ENCODE results near the gene NLRP9. TPM values are rescaled to one million over a fixed set of nuclear protein-coding genes. Genes with fewer than 3 reads are reported as not detected.

Gene NLRP9
- total and polyA plus RNA-seq, 2 of the 8 experiments (the other 6 are each of a cell fraction or from before 2014, with no cell fraction given), result not detected

GRCh38 chr19:55698256-55698655, 39.9 kb downstream of the NLRP9 start:
- ChIA-PET POLR2A (ENCODE audit: partially characterized antibody) (interaction anchor here (1.0 to 1.3 kb wide), 3 partner anchors 13 to 41 kb away, joined by 3 to 4 read pairs (median 3); no protein-coding TSS in a partner anchor), CTCF (ENCODE audit: partially characterized antibody) (interaction anchor here (1.2 kb wide), 1 partner anchor 14 kb away, joined by 4 read pairs; no protein-coding TSS in a partner anchor)
- no peak for FAIRE-seq
- Histone ChIP-seq H3K18ac (ENCODE audit: extremely low read depth, low read length) (no peak overlapping the region), H2AK5ac (ENCODE audit: low read depth, low read length) (no peak overlapping the region), H3K9ac (replicated peaks in 1 of 4; ENCODE audit: extremely low read depth in 1 of 4, low read depth in 3 of 4, low read length in 3 of 4) (no peak overlapping the region), H3K4me1 (replicated peaks in 1 of 4; ENCODE audit: control insufficient read depth in 3 of 4, insufficient read depth in 4 of 4, low read length in 3 of 4) (no peaks in the 10 kb centered on the region; a peak in 1 of 7 replicates), H3K4me2 (ENCODE audit: insufficient read depth in 1 of 2, low read depth in 2 of 2, low read length in 2 of 2) (no peak overlapping the region), H3K23me2 (ENCODE audit: low read depth, low read length) (no peaks in the 10 kb centered on the region), H4K20me1 (replicated peaks in 1 of 2; ENCODE audit: control insufficient read depth in 1 of 2, insufficient read depth in 2 of 2, low read length in 2 of 2) (peaks cover 0 to 4% of the 10 kb centered on the region in 2 experiments), H2BK20ac (ENCODE audit: low read length) (no peak overlapping the region), H3K9me3 (ENCODE audit: insufficient read depth in 2 of 2, low read depth in 1 of 2, low read length in 1 of 2) (peaks cover 0 to 7% of the 10 kb centered on the region in 2 experiments; a peak in 2 of 4 replicates), H2BK120ac (replicated peaks; ENCODE audit: low read depth, low read length) (no peak overlapping the region), H4K8ac (ENCODE audit: extremely low read depth, insufficient read depth, low read length) (no peak overlapping the region), H2BK12ac (ENCODE audit: low read depth, low read length) (no peak overlapping the region), H3K56ac (replicated peaks; ENCODE audit: insufficient read length, low read depth, low read length) (no peak overlapping the region), H3K27ac (ENCODE audit: low read depth, low read length) (no peak overlapping the region), H2BK15ac (ENCODE audit: low read length) (no peak overlapping the region), H3K4ac (replicated peaks; ENCODE audit: insufficient read length, low read depth, low read length) (no peak overlapping the region), H3K79me1 (ENCODE audit: low read depth, low read length) (no peaks in the 10 kb centered on the region), H3K27me3 (replicated peaks in 1 of 4; ENCODE audit: control insufficient read depth in 3 of 4, extremely low read depth in 1 of 4, insufficient read depth in 3 of 4, low read length in 3 of 4) (no peaks in the 10 kb centered on the region), H3K14ac (ENCODE audit: insufficient read length) (no peak overlapping the region), H3K4me3 (ENCODE audit: extremely low read depth in 1 of 4, insufficient read depth in 2 of 4, low read depth in 3 of 4, low read length in 4 of 4) (no peak overlapping the region), H2AFZ (ENCODE audit: low read length) (no peak overlapping the region), H3K23ac (ENCODE audit: insufficient read length) (no peak overlapping the region), H4K91ac (replicated peaks; ENCODE audit: insufficient read length, low read length) (no peak overlapping the region), H3K79me2 (ENCODE audit: control insufficient read depth in 1 of 2, insufficient read depth in 2 of 2, low read length in 2 of 2) (no peaks in the 10 kb centered on the region), H4K5ac (ENCODE audit: insufficient read length, low read depth, low read length) (no peak overlapping the region), H2BK5ac (ENCODE audit: low read depth, low read length) (no peak overlapping the region), H3K36me3 (ENCODE audit: control insufficient read depth in 2 of 4, insufficient read depth in 4 of 4, low read length in 3 of 4) (peaks cover 2 to 20% (median 11%) of the 10 kb centered on the region in 4 experiments; a peak in 6 of 8 replicates)
- 92% methylated on average over 16 of the region's 17 CpGs; no CpG with 5 or more reads in 1 of the 2 experiments for WGBS, 2 experiments (ENCODE audit: extremely low coverage in 1 of 2, insufficient coverage in 1 of 2, insufficient read length in 1 of 2, insufficient replicate concordance in 2 of 2, low coverage in 1 of 2, low lambda C conversion rate in 2 of 2, missing lambda C conversion rate in 1 of 2)
- no peak for TF ChIP-seq ASH2L (IDR thresholded peaks at IDR 0.05; ENCODE audit: low read length)
- TF ChIP-seq BACH1 (IDR thresholded peaks at IDR 0.05; ENCODE audit: low read length), result no peak
- TF ChIP-seq POLR2A (IDR thresholded peaks at IDR 0.05; ENCODE audit: control extremely low read depth in 1 of 2, low read depth in 2 of 2, low read length in 2 of 2), result no peak
- TF ChIP-seq SRF (IDR thresholded peaks at IDR 0.05; ENCODE audit: low read depth, low read length), result no peak
- no peak for TF ChIP-seq TAF1 (IDR thresholded peaks at IDR 0.05; ENCODE audit: low read depth, low read length)
- no peak for TF ChIP-seq BCL11A (IDR thresholded peaks at IDR 0.05; ENCODE audit: low read depth in 2 of 2, low read length in 2 of 2)
- TF ChIP-seq KDM5A (IDR thresholded peaks at IDR 0.05; ENCODE audit: low read length), result no peak
- no peak for TF ChIP-seq SIX5 (IDR thresholded peaks at IDR 0.05; ENCODE audit: low read depth, low read length)
- TF ChIP-seq SIN3A (conservative IDR thresholded peaks at IDR 0.05 in 1 of 2, IDR thresholded peaks at IDR 0.05 in 1 of 2; ENCODE audit: low read depth in 1 of 2, low read length in 2 of 2), result no peak
- TF ChIP-seq RFX5 (IDR thresholded peaks at IDR 0.05; ENCODE audit: borderline replicate concordance, low read depth, low read length), result no peak
- TF ChIP-seq USF2 (IDR thresholded peaks at IDR 0.05; ENCODE audit: low read length), result no peak
- TF ChIP-seq GABPA (IDR thresholded peaks at IDR 0.05; ENCODE audit: borderline replicate concordance, insufficient read depth, low read length), result no peak
- no peak for TF ChIP-seq TAF7 (optimal IDR thresholded peaks at IDR 0.05; ENCODE audit: borderline replicate concordance, low read depth, low read length)
- no peak for DNase-seq (ENCODE audit: low read depth in 1 of 2, low spot score in 2 of 2)

Measured in H1 (cell line).